ENCODE results near the gene KCNH2.
A peak's percentile ranks its signal among the peaks of the same experiment; 100 is the strongest.

Gene KCNH2

DNA sequence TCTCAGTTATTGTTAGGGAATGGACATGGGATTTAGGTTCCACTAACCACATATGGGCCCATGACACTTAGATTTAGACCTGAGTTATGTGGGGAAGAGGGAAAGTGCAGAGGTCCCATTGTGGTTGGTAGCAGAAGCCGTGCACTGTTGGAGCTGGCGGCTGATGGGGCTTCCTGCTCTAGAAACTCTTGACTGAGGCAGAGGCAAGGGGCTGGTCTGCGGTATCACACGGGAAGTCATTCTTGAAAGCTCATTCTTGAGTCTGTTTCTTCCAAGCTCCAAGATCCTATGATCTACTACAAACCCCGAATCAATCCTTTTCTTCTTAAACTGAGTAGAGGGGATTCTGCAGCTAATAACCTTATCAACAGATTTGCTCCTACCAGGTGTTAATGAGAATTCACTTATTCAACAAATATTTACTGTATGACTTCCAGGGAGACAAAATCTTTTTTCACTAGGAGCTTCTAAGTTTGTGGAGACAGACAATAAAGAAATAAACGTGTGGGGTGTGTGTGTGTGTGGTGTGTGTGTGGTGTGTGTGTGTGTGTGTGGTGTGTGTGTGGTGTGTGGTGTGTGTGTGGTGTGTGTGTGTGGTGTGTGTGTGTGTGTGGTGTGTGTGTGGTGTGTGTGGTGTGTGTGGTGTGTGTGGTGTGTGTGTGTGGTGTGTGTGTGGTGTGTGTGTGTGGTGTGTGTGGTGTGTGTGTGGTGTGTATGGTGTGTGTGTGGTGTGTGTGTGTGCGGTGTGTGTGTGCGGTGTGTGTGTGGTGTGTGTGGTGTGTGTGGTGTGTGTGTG lies 68.7 kb downstream of the KCNH2 start:
- DNase-seq, result no peak

DNA sequence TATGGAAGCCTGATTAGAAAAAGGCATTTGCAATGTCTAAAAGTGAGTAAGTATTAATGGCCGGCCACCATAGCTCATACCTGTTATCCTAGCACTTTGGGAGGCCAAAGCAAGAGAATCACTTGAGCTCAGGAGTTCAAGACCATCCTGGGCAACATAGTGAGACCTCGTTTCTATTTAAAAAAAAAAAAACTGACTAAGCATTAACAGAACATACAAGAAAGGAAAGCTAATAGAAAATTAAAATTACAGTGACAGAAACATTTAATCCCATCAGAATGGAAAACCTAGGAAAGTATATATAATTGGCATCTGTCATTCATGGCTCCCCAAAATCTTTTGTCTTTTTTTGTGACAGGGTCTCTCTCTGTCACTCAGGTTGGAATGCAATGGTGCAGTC lies 69.9 kb downstream of the KCNH2 start:
- no peak for DNase-seq

DNA sequence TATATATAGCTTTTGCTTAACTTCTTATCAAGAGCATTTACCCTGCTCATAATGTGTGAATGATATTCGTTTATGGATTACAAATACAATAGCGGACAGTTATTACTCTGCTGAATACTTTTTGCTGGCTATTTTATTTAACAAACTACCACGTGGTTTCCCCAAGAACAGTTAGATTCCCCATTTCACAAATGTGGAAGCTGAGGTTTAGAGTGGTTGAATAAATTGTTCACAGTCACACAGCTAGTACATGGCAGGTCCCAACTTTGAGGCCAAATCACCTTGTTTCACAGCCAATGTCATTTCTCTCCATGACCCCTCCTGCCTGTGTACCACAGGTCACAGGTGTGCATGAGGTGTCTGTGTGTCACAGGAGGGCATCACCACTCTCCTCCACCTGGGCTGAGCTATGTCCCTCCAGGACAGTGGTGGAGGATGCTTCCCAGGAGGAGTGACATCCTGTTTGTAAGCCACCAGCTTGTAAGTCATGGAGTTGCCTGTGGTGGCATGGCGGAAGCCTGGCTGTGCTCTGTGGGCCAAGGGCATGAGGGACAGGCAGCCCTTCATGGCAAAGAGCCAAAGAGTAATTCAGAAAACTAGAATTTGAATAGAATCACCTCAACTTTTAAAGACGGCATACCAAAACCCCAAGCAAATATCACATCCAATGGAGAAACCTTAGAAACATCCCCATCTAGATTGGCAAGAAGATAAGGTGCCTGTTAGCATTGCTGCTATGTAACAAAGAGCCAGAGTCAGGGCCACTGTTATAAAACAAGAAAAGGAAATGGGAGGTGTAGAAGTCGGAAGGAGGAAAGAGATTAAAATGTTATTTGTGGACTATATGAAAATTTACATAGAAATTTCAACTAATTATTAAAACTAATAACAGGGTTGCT lies 73.9 kb downstream of the KCNH2 start:
- DNase-seq, result no peak

GRCh38 chr7:150903606-150904005 lies 74.5 kb downstream of the KCNH2 start:
- peak in 37 of 58 donors; percentile 3 to 84 (median 38) for DNase-seq

GRCh38 chr7:150902078-150903033 lies 75.8 kb downstream of the KCNH2 start:
- DNase-seq, result no peak

GRCh38 chr7:150901160-150902035 lies 76.7 kb downstream of the KCNH2 start:
- peak in 23 of 58 donors; percentile 3 to 69 (median 30) for DNase-seq

- DNase-seq, result no peak
These were observed 77.4 kb downstream of the KCNH2 start for GRCh38 chr7:150900675-150901074.

GRCh38 chr7:150898475-150899011 lies 79.6 kb downstream of the KCNH2 start:
- DNase-seq, result peak in 50 of 58 donors; percentile 26 to 87 (median 57)

DNA sequence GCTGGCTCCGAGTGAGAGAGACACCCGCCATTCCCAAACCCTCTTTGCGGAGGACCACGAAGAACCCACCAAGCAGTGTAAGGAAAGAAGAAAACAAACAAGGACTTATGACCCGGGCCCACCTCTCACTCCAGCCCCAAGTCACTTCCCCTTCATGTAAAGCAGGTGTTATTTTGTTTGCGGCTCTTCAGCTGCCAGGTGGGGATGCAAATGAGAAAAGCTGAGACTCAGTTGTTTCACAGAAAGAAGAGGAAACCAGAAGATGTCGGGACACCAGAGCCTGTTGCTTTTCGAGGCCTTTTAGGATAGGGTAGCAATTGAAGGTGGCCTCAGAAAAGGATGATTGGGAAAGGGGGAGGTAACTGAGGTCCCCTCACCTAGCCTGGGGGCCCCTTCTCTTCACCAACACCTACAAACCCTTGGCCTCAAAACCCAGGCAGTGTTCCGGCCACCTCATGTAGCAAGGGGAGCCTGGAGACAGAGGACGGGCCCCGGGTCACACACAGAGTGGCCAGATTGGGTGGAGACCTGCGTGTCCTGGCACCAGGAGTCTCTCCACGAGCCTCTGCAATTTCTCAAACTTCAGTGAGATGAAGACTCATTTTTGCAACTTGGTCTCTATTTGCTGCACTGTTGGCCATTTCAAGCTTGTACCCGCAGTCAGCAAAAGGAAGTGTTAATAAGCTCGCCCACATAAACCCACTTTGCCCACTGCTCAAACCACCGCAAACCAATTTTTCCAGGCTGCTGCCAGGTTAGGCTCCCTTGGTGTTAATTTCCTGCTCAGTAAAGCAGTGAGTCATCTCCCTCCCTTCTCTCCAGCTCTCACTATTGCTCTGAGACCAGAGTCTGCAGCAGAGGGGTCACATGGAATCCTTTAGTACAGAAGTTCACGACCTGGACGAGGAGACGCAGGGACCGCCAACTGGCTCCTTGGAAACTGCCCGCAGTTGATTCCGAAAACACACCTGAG lies 80.3 kb downstream of the KCNH2 start:
- DNase-seq, result no peak

DNA sequence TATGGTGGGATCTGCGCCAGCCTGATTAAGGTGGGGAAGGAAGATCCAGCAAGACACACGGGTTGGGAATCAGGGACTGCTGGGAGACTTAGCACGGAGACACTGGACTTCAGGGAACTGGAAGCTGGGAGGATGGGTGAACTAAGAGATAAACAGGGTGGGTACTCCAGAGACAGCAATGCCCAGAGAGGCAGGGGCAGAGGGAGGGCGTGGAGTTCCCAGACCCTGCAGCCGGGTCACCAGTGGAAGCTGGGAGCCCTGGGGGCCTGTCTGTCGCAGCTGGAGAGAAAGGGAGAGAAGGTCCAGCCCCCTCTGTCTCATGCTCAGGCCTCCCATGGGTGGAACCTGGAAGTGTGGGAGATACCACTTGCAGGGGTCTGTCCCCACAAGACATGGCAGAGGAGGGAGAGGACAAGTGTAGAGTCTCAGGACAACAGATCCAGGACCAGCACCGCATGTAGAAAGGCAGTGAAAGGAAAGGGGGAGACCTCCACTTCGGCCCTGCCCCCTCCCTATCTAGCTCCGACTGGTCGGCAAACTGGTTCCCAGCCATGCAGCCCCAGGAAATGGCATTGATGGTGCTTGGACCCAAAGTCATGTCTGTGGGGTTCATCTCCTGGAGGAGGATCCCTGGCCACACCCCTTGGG lies 81.4 kb downstream of the KCNH2 start:
- DNase-seq, result no peak

DNA sequence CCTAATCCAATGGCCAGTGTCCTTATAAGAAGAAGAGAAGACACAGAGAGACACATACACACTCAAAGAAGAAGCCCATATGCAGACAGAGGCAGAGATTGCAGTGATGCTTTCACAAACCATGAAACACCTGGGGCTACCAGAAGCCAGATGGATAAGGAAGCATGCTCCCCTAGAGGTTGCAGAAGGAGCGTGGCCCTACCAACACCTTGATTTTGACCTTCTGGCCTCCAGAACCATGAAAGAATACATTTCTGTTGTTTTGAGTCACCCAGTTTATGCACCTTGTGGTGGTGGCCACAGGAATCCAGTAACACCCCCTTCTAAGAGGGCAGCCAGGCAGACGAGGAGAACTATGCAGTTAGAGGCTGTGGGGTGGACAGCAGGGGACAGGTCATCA lies 82.3 kb downstream of the KCNH2 start:
- no peak for DNase-seq

Data from anterior cingulate cortex (tissue), 58 donors.